Stomach (tissue), 9 donors: ENCODE results near the gene ZFP69. TPM values are rescaled to one million over a fixed set of nuclear protein-coding genes. Genes with fewer than 3 reads are reported as not detected.

Source experiments
- DNase-seq, 2 donors: peaks; one replicate each; pipeline versions ENCODE4 v3.0.0 to v3.0.0-alpha.2; 2013 to 2019
- H3K27ac ChIP-seq, 5 donors: fragments of 200-600 bp in 4 of 5; sonication (generic) in 4 of 5; one replicate each; pipeline ENCODE4 v1.5.1; 2013 to 2019; ENCODE audit warnings: mild to moderate bottlenecking in 1 of 5, moderate library complexity in 1 of 5
- H3K27me3 ChIP-seq, 3 donors: fragments of 200-600 bp; sonication (generic); one replicate each; pipeline ENCODE4 v1.5.1; 2017 to 2019; ENCODE audit warnings: mixed run types in 1 of 3
- H3K36me3 ChIP-seq, 4 donors: fragments of 200-600 bp; sonication (generic); 1 replicate in 3 of 4; 2 replicates in 1 of 4; pipeline ENCODE4 v1.5.1; 2016 to 2019
- H3K4me1 ChIP-seq, 4 donors: fragments of 200-600 bp; sonication (generic); one replicate each; pipeline ENCODE4 v1.5.1; 2016 to 2019
- H3K4me3 ChIP-seq, 4 donors: fragments of 200-600 bp; sonication (generic) in 3 of 4; one replicate each; pipeline ENCODE4 v1.5.1; 2016 to 2019; ENCODE audit warnings: mild to moderate bottlenecking in 1 of 4
- H3K9me3 ChIP-seq, 4 donors: fragments of 200-600 bp; sonication (generic); one replicate each; pipeline ENCODE4 v1.5.1; 2016 to 2019
- CTCF ChIP-seq, 7 experiments: fragments of 450-650 bp in 4 of 7; fragments of 200-600 bp in 3 of 7; sonication (generic) in 3 of 7; IDR thresholded peaks; one replicate each; pipeline ENCODE4 v1.5.1; 2016 to 2019; ENCODE audit warnings: antibody characterized with exemption in 7 of 7, control low read depth in 2 of 7, mild to moderate bottlenecking in 1 of 7
- EP300 ChIP-seq: sonication (generic); formaldehyde crosslinking; IDR thresholded peaks from one replicate; pipeline ENCODE4 v1.6.1; 2017; ENCODE audit warnings: antibody characterized with exemption
- POLR2A ChIP-seq, 4 donors: fragments of 450-650 bp; IDR thresholded peaks; one replicate each; pipeline ENCODE4 v1.6.1; 2016; ENCODE audit warnings: antibody characterized with exemption in 4 of 4, control low read depth in 2 of 4, mild to moderate bottlenecking in 1 of 4, moderate library complexity in 1 of 4
- POLR2AphosphoS5 ChIP-seq, 3 donors: sonication (generic); formaldehyde crosslinking; IDR thresholded peaks; one replicate each; pipeline ENCODE4 v1.6.1; 2016; ENCODE audit warnings: antibody characterized with exemption in 3 of 3
- WGBS, 5 donors: extraction: QIAGEN DNeasy Blood & Tissue Kit in 3 of 5; methylation state at CpG; one replicate each; pipeline versions ENCODE4 v1.1.5 to v1.1.7; 2013 to 2018; 5-methylcytosine and 5-hydroxymethylcytosine counted together
- intact Hi-C: fragments of 100-400 bp; cut with DNase I; formaldehyde crosslinking; loops from one replicate; pipeline ENCODE4 v1.15.1; 2023; ENCODE audit warnings: low total_unique reads
- polyA plus RNA-seq, 3 donors: library from polyadenylated mRNA; stranded (reverse); fragments of 200-250 nt; gene quantifications; one replicate each; pipeline ENCODE4 v1.2.3, GENCODE V29; 2013
- total RNA-seq, 5 donors: library from RNA; depleted of rRNA; stranded (reverse); fragments of >200 nt; gene quantifications; one replicate each; pipeline versions ENCODE4 v1.1.0 to v1.2.3, GENCODE V29; 2014 to 2016
- donor health status: healthy with polysubstance abuse.
- donor health status: Bipolar disorder and iron deficiency.
- donor health status: healthy.

Gene ZFP69
- total and polyA plus RNA-seq, 8 donors = 1.2 to 34.4 (median 2.5) TPM

GRCh38 chr1:40469327-40469726 lies 7.8 kb upstream of the ZFP69 start:
- no peaks in the 10 kb centered on the region for H3K4me1 ChIP-seq
- intact Hi-C loops = no loop called here
- no peak overlapping the region for H3K27ac ChIP-seq
- 95 to 100% (median 98%) methylated on average over 2 of the region's 2 CpGs for WGBS, 5 donors
- peaks cover 0 to 11% (median 0%) of the 10 kb centered on the region in 4 donors for H3K36me3 ChIP-seq
- no peak for TF ChIP-seq EP300
- no peak for TF ChIP-seq CTCF (IDR thresholded peaks at IDR 0.05)
- TF ChIP-seq POLR2A (IDR thresholded peaks at IDR 0.05) = no peak
- no peak for TF ChIP-seq POLR2AphosphoS5 (IDR thresholded peaks at IDR 0.05)
- peaks cover 22 to 94% (median 85%) of the 10 kb centered on the region in 4 donors for H3K9me3 ChIP-seq
- H3K4me3 ChIP-seq = no peak overlapping the region
- DNase-seq = no peak
- no peaks in the 10 kb centered on the region for H3K27me3 ChIP-seq

GRCh38 chr1:40475268-40475667 lies 1.8 kb upstream of the ZFP69 start:
- Histone ChIP-seq H3K27ac (no peak overlapping the region), H3K4me1 (peaks cover 0 to 21% (median 14%) of the 10 kb centered on the region in 4 donors), H3K36me3 (peaks cover 0 to 8% (median 3%) of the 10 kb centered on the region in 4 donors), H3K9me3 (peaks cover 6 to 53% (median 44%) of the 10 kb centered on the region in 4 donors), H3K4me3 (no peak overlapping the region), H3K27me3 (no peaks in the 10 kb centered on the region)
- DNase-seq = no peak
- 91 to 98% (median 95%) methylated on average over 2 of the region's 2 CpGs for WGBS, 5 donors
- no peak for TF ChIP-seq POLR2AphosphoS5 (IDR thresholded peaks at IDR 0.05)
- no peak for TF ChIP-seq CTCF (IDR thresholded peaks at IDR 0.05)
- no peak for TF ChIP-seq POLR2A (IDR thresholded peaks at IDR 0.05)
- TF ChIP-seq EP300 = no peak
- intact Hi-C loops = no loop called here

GRCh38 chr1:40477678-40478053 lies 576 bp downstream of the ZFP69 start:
- Histone ChIP-seq H3K4me1 (peaks cover 0 to 21% (median 14%) of the 10 kb centered on the region in 4 donors), H3K9me3 (peaks cover 6 to 41% (median 30%) of the 10 kb centered on the region in 4 donors), H3K4me3 (peak overlapping the region; percentile 68 to 93 (median 72)), H3K27ac (peak overlapping the region; percentile 62 to 73 (median 65)), H3K36me3 (peaks cover 0 to 30% (median 18%) of the 10 kb centered on the region in 4 donors), H3K27me3 (no peaks in the 10 kb centered on the region)
- DNase-seq = no peak
- TF ChIP-seq CTCF (IDR thresholded peaks at IDR 0.05) (no peak), POLR2A (IDR thresholded peaks at IDR 0.05) (no peak), EP300 (no peak), POLR2AphosphoS5 (IDR thresholded peaks at IDR 0.05) (no peak)
- intact Hi-C loops = no loop called here
- 0 to 3% (median 2%) methylated on average over 17 of the region's 17 CpGs for WGBS, 5 donors

GRCh38 chr1:40478276-40478675 lies 1.2 kb downstream of the ZFP69 start:
- H3K4me1 ChIP-seq = peaks cover 0 to 21% (median 14%) of the 10 kb centered on the region in 4 donors
- peaks cover 6 to 36% (median 24%) of the 10 kb centered on the region in 4 donors for H3K9me3 ChIP-seq
- no peak overlapping the region for H3K27ac ChIP-seq
- H3K36me3 ChIP-seq = peaks cover 0 to 36% (median 24%) of the 10 kb centered on the region in 4 donors
- no peak for DNase-seq
- no peaks in the 10 kb centered on the region for H3K27me3 ChIP-seq
- WGBS, 5 donors = 48 to 69% (median 60%) methylated on average over 2 of the region's 2 CpGs
- intact Hi-C loops = no loop called here
- peak overlapping the region; percentile 68 to 93 (median 72) for H3K4me3 ChIP-seq
- no peak for TF ChIP-seq EP300
- no peak for TF ChIP-seq CTCF (IDR thresholded peaks at IDR 0.05)
- no peak for TF ChIP-seq POLR2AphosphoS5 (IDR thresholded peaks at IDR 0.05)
- no peak for TF ChIP-seq POLR2A (IDR thresholded peaks at IDR 0.05)
